ENCODE results near the gene CNTN4.
"Not testable (repeated sequence)": the region's sequence is repeated elsewhere in the genome, so short reads cannot be mapped to it uniquely, and the experiment has no call there.

CNTN4 gene

DNA sequence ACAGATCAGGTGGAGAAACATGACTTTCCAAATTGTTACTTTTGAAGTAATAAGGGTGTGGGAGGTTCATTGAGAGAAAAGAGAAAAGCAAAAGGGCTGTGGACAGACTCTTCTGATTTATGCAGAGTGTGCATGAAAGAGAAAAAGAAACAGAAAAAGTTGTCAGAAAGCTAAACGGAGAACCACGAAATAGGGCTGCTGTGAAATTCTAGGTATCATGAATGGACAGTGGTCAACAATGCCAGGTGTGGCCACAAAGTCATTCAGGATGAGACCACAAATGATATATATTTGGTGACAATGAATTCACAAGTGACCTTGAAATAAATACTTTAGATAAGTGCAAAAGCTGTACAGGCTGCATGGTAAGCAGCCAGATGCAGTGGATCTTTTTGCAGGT, 841.4 kb downstream of the CNTN4 start:
- in situ Hi-C loops (cut with MboI; ENCODE audit: low sequenced_read_pairs), result no loop called here

GRCh38 chr3:2944628-2945027, 846.0 kb downstream of the CNTN4 start:
- in situ Hi-C loops (cut with MboI; ENCODE audit: low sequenced_read_pairs), result no loop called here

- in situ Hi-C loops (cut with MboI; ENCODE audit: low sequenced_read_pairs), result no loop called here
Measured at GRCh38 chr3:2945121-2945520, 846.5 kb downstream of the CNTN4 start.

DNA sequence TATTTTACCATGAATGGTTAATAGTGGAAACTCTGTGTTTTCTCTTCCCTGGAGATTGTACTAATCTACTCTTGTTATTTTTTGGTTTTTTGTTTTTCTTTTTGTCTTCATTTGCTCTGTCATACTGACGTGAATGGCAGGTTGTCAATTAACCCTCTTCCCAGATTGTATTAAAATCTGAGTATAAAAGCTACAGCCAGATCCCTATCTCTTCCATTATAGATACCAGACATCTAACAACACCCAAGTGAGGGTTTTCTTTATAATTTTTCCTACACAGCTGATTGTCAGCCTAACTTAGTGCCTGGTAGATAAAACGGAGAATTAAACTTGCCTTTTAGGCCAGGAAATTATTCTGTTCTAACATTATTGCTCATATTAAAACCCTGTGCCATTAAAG, 848.9 kb downstream of the CNTN4 start:
- in situ Hi-C loops (cut with MboI; ENCODE audit: low sequenced_read_pairs), result no loop called here

DNA sequence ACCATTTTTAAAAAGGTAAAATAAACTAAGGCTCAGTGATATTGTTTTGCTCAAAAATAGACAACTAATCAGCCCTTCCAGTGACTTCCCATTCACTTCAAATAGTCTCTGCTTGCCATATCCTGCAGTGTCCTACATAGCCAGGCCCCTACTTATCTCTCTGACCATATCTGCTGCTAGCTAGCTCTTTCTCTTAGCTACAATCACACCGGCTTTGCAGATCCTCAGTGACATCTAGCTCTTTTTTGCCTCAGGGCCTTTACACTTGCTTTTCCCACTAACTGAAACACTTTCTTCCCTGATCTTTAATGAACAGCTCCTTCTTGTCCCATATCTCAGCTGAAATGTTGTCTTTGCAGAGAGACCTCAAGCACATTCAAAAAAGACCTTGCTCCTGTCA, 850.2 kb downstream of the CNTN4 start:
- in situ Hi-C loops (cut with MboI; ENCODE audit: low sequenced_read_pairs), result no loop called here

DNA sequence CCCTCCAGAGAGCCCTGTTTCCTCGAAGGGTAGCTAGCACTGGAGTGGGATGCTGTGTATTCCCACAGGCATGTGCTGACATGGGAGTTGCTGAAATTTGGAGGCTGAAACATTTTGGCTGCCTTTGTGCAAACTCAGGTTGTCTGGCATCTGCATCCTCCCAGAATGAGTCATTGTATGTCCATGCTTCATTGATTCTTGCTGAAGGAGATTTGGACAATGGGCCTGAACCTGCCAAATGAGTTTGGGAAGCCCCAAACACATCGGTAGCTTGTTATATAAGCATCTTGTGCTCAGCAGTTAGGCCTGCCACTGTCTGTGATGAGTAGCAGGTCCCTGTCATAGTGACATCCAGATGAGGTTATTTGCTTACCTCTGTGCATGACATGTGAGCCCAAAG, 851.5 kb downstream of the CNTN4 start:
- in situ Hi-C loops (cut with MboI; ENCODE audit: low sequenced_read_pairs), result no loop called here

GRCh38 chr3:2957115-2957514, 858.4 kb downstream of the CNTN4 start:
- in situ Hi-C loops (cut with MboI; ENCODE audit: low sequenced_read_pairs), result no loop called here

DNA sequence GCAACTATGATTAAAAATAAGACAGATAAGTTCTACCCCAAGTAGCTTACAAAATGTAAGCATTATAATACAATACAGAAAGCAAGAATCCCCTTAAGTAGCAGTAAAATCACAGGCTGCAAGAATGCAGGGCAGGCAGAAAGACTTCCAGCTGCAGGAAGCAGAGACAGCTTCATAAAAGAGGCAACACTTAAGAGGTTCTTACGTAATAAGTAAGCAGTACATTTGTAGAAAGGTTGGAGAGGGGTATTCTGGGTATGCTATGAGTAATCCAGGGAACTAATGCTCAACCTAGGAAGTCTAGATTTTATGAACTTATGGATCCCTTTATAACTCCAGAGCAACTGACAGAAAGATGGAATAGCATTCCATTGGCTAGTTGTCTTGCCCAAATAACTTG, 859.9 kb downstream of the CNTN4 start:
- in situ Hi-C loops (cut with MboI; ENCODE audit: low sequenced_read_pairs), result no loop called here

DNA sequence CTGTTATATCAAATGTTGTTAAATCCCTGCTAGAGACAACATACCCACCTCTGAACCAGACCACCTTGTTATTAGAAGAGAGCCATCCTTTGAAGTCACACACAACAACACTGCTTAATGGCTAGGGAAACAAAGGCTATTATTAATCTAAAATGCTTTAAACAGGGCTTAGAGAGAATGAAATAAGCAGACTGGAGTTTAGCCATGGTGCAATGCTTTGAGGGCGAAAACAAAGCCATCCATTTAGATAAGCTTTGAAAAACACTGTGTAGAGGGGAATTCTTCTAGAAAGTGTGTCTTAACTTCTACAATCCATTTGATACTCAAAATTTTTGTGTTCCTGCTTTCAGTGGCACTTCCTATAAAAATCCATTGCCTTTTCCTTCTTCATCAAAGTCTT, 862.9 kb downstream of the CNTN4 start:
- in situ Hi-C loops (cut with MboI; ENCODE audit: low sequenced_read_pairs), result no loop called here

DNA sequence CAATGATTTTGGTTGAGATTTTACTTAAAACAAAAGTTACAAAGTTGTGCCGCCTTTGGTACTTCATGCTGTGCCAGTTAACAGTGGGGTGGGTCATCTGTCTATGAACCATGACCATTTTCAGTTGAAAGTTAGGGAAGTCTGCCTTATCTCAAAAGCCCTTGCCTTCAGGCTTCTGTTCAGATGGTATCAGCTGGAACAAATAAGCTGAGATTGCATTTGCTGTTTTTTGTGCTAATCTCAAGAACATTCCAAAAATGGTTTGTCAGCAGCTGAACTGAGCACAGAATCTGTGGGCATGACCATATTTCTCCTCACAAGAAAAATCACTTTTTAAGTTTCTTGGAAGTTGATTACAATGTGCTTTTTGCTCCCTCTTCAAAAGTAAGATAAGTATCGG, 869.2 kb downstream of the CNTN4 start:
- in situ Hi-C loops (cut with MboI; ENCODE audit: low sequenced_read_pairs), result no loop called here

- in situ Hi-C loops (cut with MboI; ENCODE audit: low sequenced_read_pairs), result no loop called here
Measured at GRCh38 chr3:2968475-2968874, 869.8 kb downstream of the CNTN4 start.

DNA sequence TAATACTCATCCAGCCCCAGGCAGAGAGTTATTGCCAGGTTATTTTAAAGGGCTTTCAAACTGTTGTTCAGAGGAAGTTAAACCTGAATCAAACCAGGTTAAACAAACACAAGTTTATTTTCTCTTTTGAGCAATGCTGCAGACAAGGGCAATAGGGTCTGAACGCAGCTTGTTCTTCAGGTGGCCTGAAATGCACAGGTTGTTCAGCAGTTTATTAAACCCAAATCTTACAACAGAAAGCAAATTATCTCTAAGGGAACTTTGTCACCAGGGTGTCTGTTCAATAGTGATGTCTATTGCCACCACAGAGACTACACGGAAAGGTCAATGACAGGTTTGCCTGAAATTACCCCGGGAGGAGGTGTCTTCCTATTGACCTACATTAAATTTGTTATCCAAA, 877.5 kb downstream of the CNTN4 start:
- in situ Hi-C loops (cut with MboI; ENCODE audit: low sequenced_read_pairs), result no loop called here

GRCh38 chr3:2976796-2977195, 878.1 kb downstream of the CNTN4 start:
- in situ Hi-C loops (cut with MboI; ENCODE audit: low sequenced_read_pairs), result no loop called here

DNA sequence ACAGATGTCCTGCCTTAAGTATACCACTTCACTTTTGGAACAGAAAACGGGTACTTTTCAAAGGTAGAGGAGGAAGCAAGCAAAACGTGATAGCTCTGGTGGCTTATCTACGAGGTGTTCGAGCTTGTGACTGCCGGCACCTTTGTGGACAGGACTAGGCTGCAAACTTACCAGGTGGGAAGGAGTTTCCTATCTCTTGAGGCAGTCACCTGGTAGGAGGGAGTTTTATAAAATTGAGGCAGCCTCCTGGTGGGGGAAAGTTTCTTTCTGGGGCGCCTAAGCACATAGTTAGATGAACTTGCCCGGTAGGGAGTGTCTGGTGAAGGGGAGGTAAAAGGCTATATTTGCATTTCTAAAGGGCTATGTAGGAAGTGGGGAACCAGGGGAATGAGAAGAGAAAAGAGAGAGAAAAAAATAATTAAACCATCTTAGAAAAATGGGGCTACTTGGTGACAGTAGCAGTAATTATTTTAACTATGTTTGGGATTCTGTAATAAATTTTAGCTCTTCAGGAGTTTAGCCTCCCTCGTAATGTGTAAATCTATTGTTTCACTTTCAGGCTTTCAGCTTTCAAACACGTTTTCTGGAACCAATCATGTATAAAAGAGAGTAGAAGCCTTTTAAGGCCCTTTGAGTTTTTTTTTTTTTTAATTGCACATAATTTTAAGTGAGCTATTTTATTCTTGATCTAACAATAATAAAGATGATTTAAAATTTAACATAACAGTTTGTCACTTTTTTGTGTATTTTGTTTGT, 880.5 kb downstream of the CNTN4 start:
- in situ Hi-C loops (cut with MboI; ENCODE audit: low sequenced_read_pairs), result no loop called here

DNA sequence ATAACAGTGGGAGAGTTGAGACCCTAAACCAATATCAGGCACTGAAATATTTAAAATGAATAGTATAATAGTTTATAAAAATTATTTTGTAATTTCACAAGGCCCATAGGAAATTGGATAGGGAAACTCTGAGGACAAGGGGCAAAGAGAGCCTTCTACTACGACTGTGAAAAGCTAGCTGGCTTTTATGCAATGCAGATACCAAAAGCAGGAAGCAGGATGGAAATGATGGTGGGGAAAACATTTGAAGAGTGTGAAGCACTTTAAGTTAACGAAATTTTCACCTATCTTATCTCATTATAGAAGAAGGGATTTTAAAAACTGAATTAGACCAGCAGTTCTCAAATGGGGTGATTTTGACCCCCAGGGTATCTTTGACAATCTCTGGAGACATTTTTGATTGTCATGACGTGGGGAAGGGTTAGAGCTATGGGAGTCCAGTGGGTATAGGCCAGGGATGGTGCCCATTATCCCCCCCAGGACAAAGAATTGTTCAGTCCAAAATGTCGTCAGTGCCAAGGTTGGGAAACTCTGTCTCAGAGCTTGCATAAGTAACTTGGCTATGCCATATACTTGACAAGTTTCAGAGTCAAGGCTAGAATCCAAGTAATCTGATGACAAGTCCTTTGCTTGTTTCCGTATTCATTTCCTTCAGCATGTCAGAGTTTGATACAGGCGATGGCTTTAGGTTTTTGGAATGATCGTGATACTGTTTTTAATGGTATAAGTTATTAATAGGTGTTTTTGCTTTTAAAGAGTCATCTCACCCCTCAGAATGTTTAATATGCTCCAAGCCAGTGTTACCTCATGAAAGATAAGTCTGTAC, 885.6 kb downstream of the CNTN4 start:
- in situ Hi-C loops (cut with MboI; ENCODE audit: low sequenced_read_pairs), result no loop called here

GRCh38 chr3:2984831-2985220, 886.2 kb downstream of the CNTN4 start:
- in situ Hi-C loops (cut with MboI; ENCODE audit: low sequenced_read_pairs), result no loop called here

- in situ Hi-C loops (cut with MboI; ENCODE audit: low sequenced_read_pairs), result no loop called here
Measured at GRCh38 chr3:2985479-2985878, 886.8 kb downstream of the CNTN4 start.

- in situ Hi-C loops (cut with MboI; ENCODE audit: low sequenced_read_pairs), result no loop called here
Measured at GRCh38 chr3:2992534-2992933, 893.9 kb downstream of the CNTN4 start.

DNA sequence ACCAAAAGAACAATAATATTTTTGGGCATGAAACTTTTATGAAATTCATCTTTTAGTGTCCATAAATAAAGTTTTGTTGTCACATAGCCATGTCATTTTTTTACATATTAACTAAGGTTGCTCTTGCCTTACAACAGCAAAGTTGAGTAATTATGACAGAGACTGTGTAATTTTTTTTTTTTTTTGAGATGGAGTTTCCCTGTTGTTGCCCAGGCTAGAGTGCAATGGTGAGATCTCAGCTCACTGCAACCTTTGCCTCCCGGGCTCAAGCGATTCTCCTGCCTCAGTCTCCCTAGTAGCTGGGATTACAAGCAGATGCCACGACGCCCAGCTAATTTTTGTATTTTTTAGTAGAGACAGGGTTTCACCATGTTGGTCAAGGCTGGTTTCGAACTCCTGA, 894.5 kb downstream of the CNTN4 start:
- in situ Hi-C loops (cut with MboI; ENCODE audit: low sequenced_read_pairs), result not testable (repeated sequence)

- in situ Hi-C loops (cut with MboI; ENCODE audit: low sequenced_read_pairs), result no loop called here
Measured at GRCh38 chr3:2993736-2994135, 895.1 kb downstream of the CNTN4 start.

GRCh38 chr3:2995195-2995594, 896.5 kb downstream of the CNTN4 start:
- in situ Hi-C loops (cut with MboI; ENCODE audit: low sequenced_read_pairs), result no loop called here

- in situ Hi-C loops (cut with MboI; ENCODE audit: low sequenced_read_pairs), result no loop called here
Measured at GRCh38 chr3:3005146-3005744, 906.6 kb downstream of the CNTN4 start.
